ENCODE measurements around the gene PPP3CA. TPM values are rescaled to one million over a fixed set of nuclear protein-coding genes. Genes with fewer than 3 reads are reported as not detected.

PPP3CA gene
- total and polyA plus RNA-seq, 8 donors, result 38.8 to 58.6 (median 54.8) TPM

DNA sequence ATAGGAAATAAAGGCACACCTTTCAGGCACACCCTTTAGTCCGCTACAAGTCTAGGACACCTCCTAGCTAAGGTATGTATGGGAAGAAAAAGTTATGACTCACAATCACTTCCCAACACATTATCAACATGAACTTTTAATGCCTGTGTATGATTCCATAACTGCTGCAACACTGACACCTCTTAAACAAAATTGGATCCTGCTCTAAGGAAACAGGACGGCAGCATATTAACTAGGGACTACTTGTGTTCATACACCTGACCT lies 2.4 kb upstream of the PPP3CA start:
- TF ChIP-seq, protein P1, sequence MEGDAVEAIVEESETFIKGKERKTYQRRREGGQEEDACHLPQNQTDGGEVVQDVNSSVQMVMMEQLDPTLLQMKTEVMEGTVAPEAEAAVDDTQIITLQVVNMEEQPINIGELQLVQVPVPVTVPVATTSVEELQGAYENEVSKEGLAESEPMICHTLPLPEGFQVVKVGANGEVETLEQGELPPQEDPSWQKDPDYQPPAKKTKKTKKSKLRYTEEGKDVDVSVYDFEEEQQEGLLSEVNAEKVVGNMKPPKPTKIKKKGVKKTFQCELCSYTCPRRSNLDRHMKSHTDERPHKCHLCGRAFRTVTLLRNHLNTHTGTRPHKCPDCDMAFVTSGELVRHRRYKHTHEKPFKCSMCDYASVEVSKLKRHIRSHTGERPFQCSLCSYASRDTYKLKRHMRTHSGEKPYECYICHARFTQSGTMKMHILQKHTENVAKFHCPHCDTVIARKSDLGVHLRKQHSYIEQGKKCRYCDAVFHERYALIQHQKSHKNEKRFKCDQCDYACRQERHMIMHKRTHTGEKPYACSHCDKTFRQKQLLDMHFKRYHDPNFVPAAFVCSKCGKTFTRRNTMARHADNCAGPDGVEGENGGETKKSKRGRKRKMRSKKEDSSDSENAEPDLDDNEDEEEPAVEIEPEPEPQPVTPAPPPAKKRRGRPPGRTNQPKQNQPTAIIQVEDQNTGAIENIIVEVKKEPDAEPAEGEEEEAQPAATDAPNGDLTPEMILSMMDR (IDR thresholded peaks at IDR 0.05), result no peak
- ATAC-seq, result no peak
- intact Hi-C loops (cut with DNase I), result no loop called here

GRCh38 chr4:101348995-101349800 lies 1.9 kb upstream of the PPP3CA start:
- intact Hi-C loops (cut with DNase I), result no loop called here
- no peak for ATAC-seq
- peak in 3 of 4 donors; percentile 19 to 75 (median 53) for DNase-seq
- Histone ChIP-seq H3K27ac (peak overlapping the region in 1 of 2 donors; percentile 98), H3K4me3 (no peak overlapping the region), H3K9me3 (no peaks in the 10 kb centered on the region), H3K4me1 (peaks cover 17 to 28% of the 10 kb centered on the region in 2 donors), H3K27me3 (no peaks in the 10 kb centered on the region), H3K36me3 (no peaks in the 10 kb centered on the region)
- TF ChIP-seq, protein P1 (IDR thresholded peaks at IDR 0.05), result no peak

More for the DNA sequence above, 2.4 kb upstream of the PPP3CA start:
- H3K27me3 ChIP-seq, result no peaks in the 10 kb centered on the region
- H3K36me3 ChIP-seq, result no peaks in the 10 kb centered on the region
- H3K27ac ChIP-seq, result no peak overlapping the region
- H3K4me1 ChIP-seq, result peaks cover 14 to 23% of the 10 kb centered on the region in 2 donors
- no peaks in the 10 kb centered on the region for H3K9me3 ChIP-seq
- no peak overlapping the region for H3K4me3 ChIP-seq
- DNase-seq, result no peak

- Histone ChIP-seq H3K27me3 (no peaks in the 10 kb centered on the region), H3K36me3 (no peaks in the 10 kb centered on the region), H3K4me1 (peaks cover 17 to 30% of the 10 kb centered on the region in 2 donors), H3K4me3 (peak overlapping the region; percentile 53 to 94), H3K9me3 (no peaks in the 10 kb centered on the region), H3K27ac (peak overlapping the region; percentile 96 to 98)
- intact Hi-C loops (cut with DNase I), result no loop called here
- ATAC-seq (peak; percentile 1), DNase-seq (peak in 1 of 4 donors; percentile 91)
- TF ChIP-seq, protein P1 (IDR thresholded peaks at IDR 0.05), result no peak
These were observed 1.1 kb upstream of the PPP3CA start for GRCh38 chr4:101348367-101348827.

- peak overlapping the region; percentile 75 to 94 for H3K4me3 ChIP-seq
- H3K4me1 ChIP-seq, result peaks cover 17 to 30% of the 10 kb centered on the region in 2 donors
- H3K9me3 ChIP-seq, result no peaks in the 10 kb centered on the region
- ATAC-seq (peak; percentile 91), DNase-seq (peak; percentile 97 to 100 (median 98))
- H3K27ac ChIP-seq, result peak overlapping the region; percentile 96 to 98
- TF ChIP-seq, protein P1 (IDR thresholded peaks at IDR 0.05), result peak in 1 of 2 donors; percentile 5
- no peaks in the 10 kb centered on the region for H3K36me3 ChIP-seq
- intact Hi-C loops (cut with DNase I), result no loop called here
- no peaks in the 10 kb centered on the region for H3K27me3 ChIP-seq
These were observed 436 bp upstream of the PPP3CA start for GRCh38 chr4:101347557-101348366.
